ENCODE results near the gene FAM131B. TPM values are rescaled to one million over a fixed set of nuclear protein-coding genes. Genes with fewer than 3 reads are reported as not detected.

The FAM131B gene
- total and polyA plus RNA-seq, 8 donors, result 0.60 to 2.3 (median 1.6) TPM

DNA sequence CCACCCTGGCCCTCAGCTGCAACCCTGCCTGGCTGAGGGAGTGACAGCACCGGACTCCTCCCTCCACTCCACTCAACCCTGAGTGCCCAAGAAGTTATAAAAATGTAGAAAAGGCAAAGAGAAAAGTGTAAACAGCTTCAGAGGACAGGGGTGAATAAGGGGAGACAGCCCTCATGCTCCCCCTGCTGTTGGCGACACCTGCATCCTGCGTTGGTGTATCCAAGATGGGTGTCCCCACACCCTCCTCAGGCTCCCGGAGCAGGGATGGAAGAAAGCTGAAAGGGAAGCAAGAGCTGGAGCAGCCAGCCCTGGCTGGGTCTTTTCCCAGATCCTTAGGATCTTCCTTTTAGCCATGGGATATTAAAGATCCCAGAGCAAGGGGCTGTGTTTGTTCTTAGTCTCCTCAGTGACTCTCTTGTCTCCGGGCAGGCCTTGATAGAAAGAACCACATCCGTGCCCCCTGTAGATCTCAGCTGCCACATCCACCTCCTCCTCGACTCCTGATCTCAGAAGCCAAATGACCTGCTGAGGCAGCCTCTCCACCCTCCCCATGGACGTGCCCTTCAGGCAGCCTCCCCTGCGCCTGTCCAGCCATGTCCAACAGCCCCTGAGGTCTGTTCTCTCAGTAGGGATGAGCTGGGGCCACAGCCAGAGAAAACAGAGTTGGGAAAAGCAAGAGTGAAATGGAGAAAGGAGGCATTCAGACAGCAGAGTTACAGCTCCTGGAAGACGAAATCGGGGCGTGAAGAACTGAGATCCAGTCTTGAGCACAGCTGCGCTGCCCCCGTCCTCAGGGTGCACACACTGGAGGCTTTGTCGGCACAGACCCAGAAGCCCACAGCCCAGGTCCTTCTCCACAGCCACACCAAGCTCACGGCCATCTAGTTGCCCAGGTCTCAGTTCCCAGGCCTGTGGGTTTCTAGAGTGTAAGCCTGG lies 6.8 kb downstream of the FAM131B start:
- Histone ChIP-seq H3K36me3 (no peaks in the 10 kb centered on the region), H3K4me1 (no peaks in the 10 kb centered on the region), H3K27ac (no peak overlapping the region), H3K9me3 (no peaks in the 10 kb centered on the region), H3K4me3 (no peak overlapping the region), H3K27me3 (peaks cover 0 to 23% of the 10 kb centered on the region in 2 donors)
- DNase-seq (no peak), ATAC-seq (no peak)
- intact Hi-C loops (cut with DNase I), result no loop called here
- TF ChIP-seq, protein P1, sequence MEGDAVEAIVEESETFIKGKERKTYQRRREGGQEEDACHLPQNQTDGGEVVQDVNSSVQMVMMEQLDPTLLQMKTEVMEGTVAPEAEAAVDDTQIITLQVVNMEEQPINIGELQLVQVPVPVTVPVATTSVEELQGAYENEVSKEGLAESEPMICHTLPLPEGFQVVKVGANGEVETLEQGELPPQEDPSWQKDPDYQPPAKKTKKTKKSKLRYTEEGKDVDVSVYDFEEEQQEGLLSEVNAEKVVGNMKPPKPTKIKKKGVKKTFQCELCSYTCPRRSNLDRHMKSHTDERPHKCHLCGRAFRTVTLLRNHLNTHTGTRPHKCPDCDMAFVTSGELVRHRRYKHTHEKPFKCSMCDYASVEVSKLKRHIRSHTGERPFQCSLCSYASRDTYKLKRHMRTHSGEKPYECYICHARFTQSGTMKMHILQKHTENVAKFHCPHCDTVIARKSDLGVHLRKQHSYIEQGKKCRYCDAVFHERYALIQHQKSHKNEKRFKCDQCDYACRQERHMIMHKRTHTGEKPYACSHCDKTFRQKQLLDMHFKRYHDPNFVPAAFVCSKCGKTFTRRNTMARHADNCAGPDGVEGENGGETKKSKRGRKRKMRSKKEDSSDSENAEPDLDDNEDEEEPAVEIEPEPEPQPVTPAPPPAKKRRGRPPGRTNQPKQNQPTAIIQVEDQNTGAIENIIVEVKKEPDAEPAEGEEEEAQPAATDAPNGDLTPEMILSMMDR (IDR thresholded peaks at IDR 0.05), result no peak

DNA sequence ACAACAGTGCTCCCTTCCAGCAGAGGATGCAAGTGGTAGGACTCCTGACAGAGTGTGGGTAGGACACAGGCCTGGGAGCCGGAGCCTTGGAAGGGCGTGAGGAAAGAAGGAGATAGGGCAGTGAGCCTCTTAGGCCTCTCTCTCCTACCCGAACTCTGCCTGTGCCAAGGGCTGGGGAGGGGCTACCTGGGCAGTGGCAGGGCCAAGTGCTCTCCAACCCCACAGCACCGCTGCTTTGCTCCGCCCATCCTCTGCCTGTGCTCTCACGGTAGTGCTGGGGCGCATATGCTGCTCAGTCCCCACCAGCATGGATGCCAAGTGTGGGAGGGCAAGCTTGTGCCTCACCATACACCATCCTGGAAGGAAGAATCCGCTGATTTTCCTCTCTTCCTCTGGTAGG lies 7.5 kb downstream of the FAM131B start:
- ATAC-seq (peak; percentile 98), DNase-seq (peak in 1 of 4 donors; percentile 65)

DNA sequence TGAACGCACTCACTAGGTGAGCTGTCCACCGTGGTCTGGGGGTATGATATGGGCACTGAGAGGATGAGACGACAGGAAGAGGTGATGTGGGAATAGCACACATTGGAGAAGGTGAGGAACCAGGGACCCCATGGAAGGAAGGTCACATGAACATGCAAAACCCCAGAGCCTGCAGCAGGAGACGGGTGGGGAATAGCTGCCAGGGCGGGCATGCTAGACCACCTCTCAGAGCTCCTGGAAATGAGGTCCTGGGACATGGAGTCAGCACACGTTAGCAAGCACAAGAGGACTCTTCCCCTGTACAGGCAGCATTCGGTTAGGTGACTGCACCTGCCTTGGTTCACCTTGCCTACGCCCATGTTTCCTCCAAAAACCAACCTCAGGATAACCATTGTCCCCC lies 8.1 kb downstream of the FAM131B start:
- TF ChIP-seq, protein P1 (IDR thresholded peaks at IDR 0.05), result no peak
- no peaks in the 10 kb centered on the region for H3K9me3 ChIP-seq
- H3K27ac ChIP-seq, result no peak overlapping the region
- DNase-seq, result no peak
- no peak overlapping the region for H3K4me3 ChIP-seq
- H3K36me3 ChIP-seq, result no peaks in the 10 kb centered on the region
- H3K27me3 ChIP-seq, result peaks cover 0 to 15% of the 10 kb centered on the region in 2 donors
- no peak for ATAC-seq
- no peaks in the 10 kb centered on the region for H3K4me1 ChIP-seq
- intact Hi-C loops (cut with DNase I), result no loop called here

More for the DNA sequence above, 7.5 kb downstream of the FAM131B start:
- Histone ChIP-seq H3K4me1 (no peaks in the 10 kb centered on the region), H3K4me3 (no peak overlapping the region), H3K9me3 (no peaks in the 10 kb centered on the region), H3K27ac (no peak overlapping the region), H3K27me3 (peaks cover 0 to 20% of the 10 kb centered on the region in 2 donors), H3K36me3 (no peaks in the 10 kb centered on the region)
- intact Hi-C loops (cut with DNase I), result no loop called here
- TF ChIP-seq, protein P1 (IDR thresholded peaks at IDR 0.05), result no peak

DNA sequence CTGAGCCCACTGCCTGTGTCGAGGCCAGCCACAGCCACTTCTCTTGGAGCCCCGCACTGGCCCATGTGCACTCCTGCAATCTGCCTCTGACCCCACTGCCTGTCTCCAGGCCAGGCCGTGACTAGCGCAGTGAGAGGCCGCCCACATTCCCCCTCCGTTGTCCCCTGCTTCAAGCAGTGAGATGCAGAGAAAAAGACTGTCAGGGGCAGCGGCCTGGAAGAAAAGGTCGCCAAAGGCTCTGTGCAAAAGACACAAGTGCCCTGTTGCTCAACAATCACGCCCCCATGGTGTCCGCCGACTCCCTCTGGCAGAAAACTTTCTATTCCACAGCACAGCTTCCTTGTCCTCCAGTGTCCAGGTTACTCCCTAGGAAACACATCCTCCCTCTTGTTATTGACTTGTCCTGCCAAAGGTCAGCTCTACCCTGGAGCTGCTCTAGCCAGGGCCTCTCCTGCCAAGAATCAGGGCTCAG lies 9.9 kb downstream of the FAM131B start:
- no peak for ATAC-seq
- TF ChIP-seq, protein P1 (IDR thresholded peaks at IDR 0.05), result no peak
- intact Hi-C loops (cut with DNase I), result no loop called here
- H3K36me3 ChIP-seq, result no peaks in the 10 kb centered on the region
- H3K27ac ChIP-seq, result no peak overlapping the region
- no peaks in the 10 kb centered on the region for H3K9me3 ChIP-seq
- H3K27me3 ChIP-seq, result peaks cover 0 to 5% of the 10 kb centered on the region in 2 donors
- no peak overlapping the region for H3K4me3 ChIP-seq
- DNase-seq, result no peak
- no peaks in the 10 kb centered on the region for H3K4me1 ChIP-seq

DNA sequence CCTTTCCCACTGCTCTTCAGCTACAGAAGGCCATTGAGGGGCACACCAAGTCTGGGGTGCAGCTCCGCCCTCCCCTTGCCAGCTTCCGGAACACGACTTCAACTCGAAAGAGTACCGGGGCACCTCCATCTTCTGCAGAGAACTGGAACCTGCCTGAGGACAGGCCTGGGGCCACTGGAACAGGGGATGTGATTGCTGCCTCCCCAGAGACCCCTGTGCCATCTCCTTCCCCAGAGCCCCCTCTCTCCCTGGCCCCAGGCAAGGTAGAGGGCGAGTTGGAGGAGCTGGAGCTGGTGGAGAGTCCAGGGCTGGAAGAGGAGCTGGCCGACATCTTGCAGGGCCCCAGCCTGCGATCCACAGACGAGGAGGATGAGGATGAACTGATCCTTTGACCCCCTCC lies 10.9 kb downstream of the FAM131B start:
- intact Hi-C loops (cut with DNase I), result no loop called here
- Histone ChIP-seq H3K27me3 (peaks cover 0 to 8% of the 10 kb centered on the region in 2 donors), H3K36me3 (no peaks in the 10 kb centered on the region), H3K4me1 (no peaks in the 10 kb centered on the region), H3K27ac (no peak overlapping the region), H3K9me3 (no peaks in the 10 kb centered on the region), H3K4me3 (no peak overlapping the region)
- ATAC-seq (no peak), DNase-seq (no peak)
- TF ChIP-seq, protein P1 (IDR thresholded peaks at IDR 0.05), result no peak

Measured in left lung (tissue), 10 donors.